T follicular helper cell (primary cell): ENCODE measurements around the gene GDNF.
"Not testable (repeated sequence)": the region's sequence is repeated elsewhere in the genome, so short reads cannot be mapped to it uniquely, and the experiment has no call there.

Experiments used
- DNase-seq: peaks from one replicate; pipeline ENCODE4 v3.0.0-alpha.2; 2020; ENCODE audit warnings: low read depth
- total RNA-seq, 2 experiments: gene quantifications; one replicate each; lab custom pipeline; 2026; lab: John Stamatoyannopoulos, UW

GDNF gene
- total RNA-seq, result 0 reads per million in 2 experiments

- no peak for DNase-seq
Measured at GRCh38 chr5:37839407-37840052, at the start of gene GDNF. GDNF (minus strand) TSS chr5:37840041; CDS start chr5:37834796, 5,245 bp downstream.

- no peak for DNase-seq
Measured at GRCh38 chr5:37888476-37888875, 48.6 kb upstream of the GDNF start.

GRCh38 chr5:37886242-37886905 is 46.5 kb upstream of the GDNF start:
- no peak for DNase-seq

DNA sequence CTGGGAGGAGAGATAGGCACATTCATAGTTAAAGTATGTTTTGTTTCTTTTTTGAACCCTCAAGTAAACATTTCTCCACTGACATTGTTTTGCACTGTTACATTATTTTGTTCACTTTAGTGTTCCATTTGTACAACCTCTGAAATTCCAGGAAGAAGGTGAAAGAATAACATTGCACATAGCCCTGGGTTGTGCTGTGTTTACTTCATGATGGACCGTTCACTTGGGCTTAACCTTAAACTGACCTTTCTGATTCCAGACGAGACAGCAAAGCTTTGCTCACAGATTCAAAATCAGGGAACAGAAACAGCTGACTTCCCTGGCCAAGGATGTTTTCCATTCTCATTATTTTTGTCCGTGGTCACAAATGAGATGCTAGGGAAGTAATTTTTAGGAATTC is 42.8 kb upstream of the GDNF start:
- no peak for DNase-seq

DNA sequence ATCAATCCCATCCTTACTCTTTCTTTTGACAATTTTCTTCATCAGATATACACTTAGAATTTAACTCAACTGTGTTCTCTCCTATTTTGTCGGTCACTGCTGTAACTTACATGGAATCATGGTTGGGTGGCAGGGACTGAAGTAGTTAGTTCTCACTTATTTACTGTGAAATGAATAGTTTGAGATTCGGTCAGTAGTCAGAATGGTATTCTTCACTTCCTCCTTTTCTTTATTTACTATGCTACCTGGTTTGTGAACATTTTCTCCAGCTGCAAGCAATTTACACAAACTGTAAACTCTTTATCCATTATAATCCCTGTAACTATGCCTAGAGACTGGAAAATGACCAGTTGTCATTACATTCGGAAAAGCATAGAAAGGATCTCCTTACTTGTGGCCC is 41.5 kb upstream of the GDNF start:
- DNase-seq, result no peak

GRCh38 chr5:37876943-37877342 is 37.1 kb upstream of the GDNF start:
- DNase-seq, result no peak

DNA sequence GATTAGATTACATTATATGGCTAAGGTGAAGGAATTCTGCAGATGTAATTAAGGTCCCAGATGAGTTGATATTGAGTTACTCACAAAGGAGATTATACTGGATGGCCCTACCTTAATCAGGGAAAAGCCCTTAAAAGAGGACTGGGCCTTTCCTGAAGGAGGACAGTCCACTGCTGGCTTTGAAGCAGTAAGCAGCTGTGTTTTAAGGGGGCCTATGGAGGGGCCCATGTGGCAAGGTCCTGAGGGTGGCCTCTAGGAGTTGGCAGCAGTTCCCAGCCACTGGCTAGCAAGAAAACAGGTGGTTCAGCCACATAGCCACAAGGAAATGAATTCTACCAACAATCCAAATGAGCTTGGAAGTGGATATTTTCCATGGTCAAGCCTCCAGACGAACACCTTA is 36.4 kb upstream of the GDNF start:
- no peak for DNase-seq

GRCh38 chr5:37875051-37875787 is 35.4 kb upstream of the GDNF start:
- DNase-seq, result no peak

DNA sequence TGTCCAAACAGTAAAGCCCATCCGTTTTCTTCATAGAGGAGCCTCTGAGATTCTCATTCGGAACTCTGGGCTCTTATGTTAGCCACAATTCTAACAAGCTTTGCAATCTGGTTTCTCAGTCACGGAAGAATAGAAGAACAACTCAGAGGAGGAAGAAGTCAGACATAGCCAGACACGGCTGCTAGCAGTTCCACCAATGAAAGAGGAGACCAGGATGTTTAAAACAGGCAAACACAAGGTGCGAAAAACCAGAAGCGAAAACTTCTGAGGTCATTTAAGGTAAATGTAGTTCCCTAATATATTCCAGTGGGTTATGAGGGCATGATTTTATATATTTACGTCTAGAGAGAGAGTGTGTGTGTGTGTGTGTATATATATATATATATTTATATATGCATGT is 34.1 kb upstream of the GDNF start:
- no peak for DNase-seq

- DNase-seq, result no peak
Measured at GRCh38 chr5:37871023-37871815, 31.4 kb upstream of the GDNF start.

GRCh38 chr5:37869216-37869615 is 29.4 kb upstream of the GDNF start:
- no peak for DNase-seq

GRCh38 chr5:37867654-37868053 is 27.8 kb upstream of the GDNF start:
- DNase-seq, result no peak

GRCh38 chr5:37862907-37863306 is 23.1 kb upstream of the GDNF start:
- not testable (repeated sequence) for DNase-seq

DNA sequence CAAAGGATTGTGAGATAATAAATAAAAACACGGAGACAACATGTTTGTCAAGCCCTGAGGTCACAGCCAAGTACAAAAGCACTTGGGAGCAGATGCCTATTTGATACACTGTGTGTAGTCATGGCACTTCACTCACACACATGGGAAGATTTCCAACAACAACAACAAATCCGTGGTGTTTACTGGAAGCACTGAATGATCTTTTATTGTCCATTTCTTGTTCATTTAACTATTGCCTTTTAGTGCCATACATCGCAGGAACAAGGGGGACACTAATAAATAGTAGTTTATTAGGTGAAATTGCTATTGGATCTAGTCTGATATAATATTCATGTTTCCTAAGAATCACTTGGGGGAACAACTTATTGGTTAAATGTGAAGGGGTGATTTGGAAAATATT is 20.4 kb upstream of the GDNF start:
- no peak for DNase-seq

DNA sequence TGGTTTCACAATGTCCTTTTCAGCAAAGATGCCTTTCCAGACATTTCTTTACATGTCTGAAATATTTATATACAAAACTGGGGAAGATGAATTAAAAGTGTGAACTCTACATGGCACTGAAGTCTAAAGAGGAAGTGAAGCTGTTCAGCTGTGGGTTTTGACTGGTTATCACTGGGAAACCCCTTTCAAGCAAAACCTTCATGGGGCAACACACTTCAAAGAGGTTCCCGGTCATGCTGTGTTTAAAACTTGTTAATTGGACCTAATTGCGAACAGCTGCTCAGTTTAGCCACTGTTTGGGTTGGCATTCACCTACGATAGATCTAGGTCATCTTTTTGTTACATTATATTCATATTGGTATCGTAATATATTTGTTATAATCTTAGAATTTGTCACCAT is 20.0 kb upstream of the GDNF start:
- no peak for DNase-seq

- no peak for DNase-seq
Measured at GRCh38 chr5:37858250-37858649, 18.4 kb upstream of the GDNF start.

DNA sequence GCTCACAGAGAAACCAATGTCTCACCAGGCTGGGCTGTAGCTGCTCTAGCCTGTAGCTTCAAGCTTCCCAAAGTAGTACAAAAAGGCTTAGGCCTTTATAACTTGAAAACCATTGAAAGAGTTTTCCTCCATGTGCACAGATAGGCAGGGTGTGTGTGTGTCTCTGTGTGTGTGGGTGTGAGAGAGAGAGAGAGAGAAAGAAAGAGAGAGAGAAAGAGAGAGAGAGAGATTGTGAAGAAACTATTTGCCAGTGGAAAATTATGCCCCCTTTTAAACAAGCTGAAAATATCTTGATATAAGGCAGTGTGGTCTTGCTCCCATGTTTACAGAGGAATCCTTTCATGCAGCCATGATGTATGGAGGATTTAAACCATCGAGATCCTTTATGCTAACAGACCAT is 17.9 kb upstream of the GDNF start:
- DNase-seq, result no peak

GRCh38 chr5:37855438-37855837 is 15.6 kb upstream of the GDNF start:
- DNase-seq, result no peak

DNA sequence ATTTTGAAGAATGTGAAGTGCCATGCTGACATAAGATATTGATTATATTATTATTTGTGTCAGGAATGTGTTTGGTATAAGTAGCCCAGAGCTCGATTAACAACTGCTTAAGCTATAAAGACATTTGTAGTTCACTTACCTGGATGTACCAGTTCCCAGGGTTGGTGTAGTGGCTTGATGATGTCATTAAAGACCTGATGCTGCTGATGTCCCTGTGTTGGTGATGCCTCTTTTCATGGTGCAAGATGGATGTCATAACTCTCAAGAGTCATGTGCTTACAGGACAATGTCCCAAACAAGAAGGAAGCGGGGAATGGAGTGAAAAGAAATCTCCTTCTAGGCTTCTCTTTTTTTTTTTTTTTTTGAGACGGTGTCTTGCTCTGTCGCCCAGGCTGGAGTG is 11.5 kb upstream of the GDNF start:
- no peak for DNase-seq

DNA sequence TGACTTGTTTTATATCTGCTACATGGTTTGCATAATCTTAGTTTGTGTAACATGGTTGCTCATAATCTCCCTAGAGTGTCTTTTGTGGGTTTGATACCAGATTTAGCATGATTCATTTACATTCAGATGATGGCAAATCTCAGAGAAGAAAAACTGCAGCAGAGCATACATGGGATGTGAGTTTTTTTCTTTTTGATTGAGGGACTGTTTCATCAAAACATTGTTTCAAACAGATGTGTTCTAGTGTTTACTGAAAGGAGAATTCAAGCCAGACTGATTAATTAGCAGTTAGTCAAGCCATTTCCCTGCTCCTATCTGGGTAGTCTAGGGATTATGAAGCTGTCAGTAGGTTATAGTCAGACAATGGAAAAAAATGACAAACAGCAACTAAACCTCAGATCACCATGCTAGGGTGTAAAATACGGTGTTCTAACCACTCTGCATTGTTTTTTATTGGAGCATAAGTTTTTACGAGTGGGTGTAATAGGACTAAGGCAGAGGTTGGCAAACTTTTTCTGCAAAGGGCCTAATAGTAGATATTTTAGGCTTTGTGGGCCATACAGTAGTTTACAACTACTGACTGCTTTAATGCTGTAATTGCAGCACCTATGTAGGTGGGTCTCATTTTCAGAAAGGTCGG is 10.5 kb upstream of the GDNF start:
- DNase-seq, result no peak

DNA sequence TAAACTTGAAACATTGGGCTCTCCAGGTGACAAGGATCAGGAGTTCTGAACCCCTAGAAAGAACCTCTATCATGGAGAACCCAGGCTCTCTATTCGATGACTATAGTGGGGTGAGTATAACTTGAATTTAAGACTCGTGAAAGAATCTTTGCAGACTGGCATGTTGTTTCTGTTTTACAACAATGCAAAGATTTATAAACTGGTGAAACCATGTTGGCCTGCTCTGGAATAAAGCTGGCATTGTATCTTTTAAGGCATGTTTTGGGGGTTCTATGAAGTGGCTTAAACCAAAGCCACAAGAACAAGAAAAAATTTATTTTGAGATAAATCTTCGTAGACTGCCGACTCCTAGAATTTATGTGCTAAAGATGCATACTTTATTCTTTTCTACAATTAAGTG is 9.8 kb upstream of the GDNF start:
- no peak for DNase-seq

GRCh38 chr5:37847978-37848425 is 8.2 kb upstream of the GDNF start:
- DNase-seq, result no peak
